Mesenchymal stem cell (in vitro differentiated cells and primary cell): ENCODE measurements around the gene YWHAG.
"Not testable (repeated sequence)": the region's sequence is repeated elsewhere in the genome, so short reads cannot be mapped to it uniquely, and the experiment has no call there.

ENCODE experiments used
- DNase-seq: peaks from one replicate; pipeline ENCODE4 v3.0.0-alpha.2; 2013
- H2AFZ ChIP-seq: one replicate; pipeline ENCODE4 v1.6.1; 2013; ENCODE audit warnings: low read depth, mild to moderate bottlenecking, control low read depth, inconsistent platforms, low read length, moderate library complexity
- H2AK5ac ChIP-seq: 2 replicates; pipeline ENCODE4 v1.6.1; 2013; ENCODE audit warnings: low read length, moderate library complexity, mild to moderate bottlenecking, inconsistent platforms; ENCODE audit not compliant: severe bottlenecking
- H2BK120ac ChIP-seq: one replicate; pipeline ENCODE4 v1.6.1; 2013; ENCODE audit warnings: low read depth, mild to moderate bottlenecking, inconsistent platforms, low read length, moderate library complexity
- H2BK12ac ChIP-seq, 2 experiments: one replicate each; pipeline ENCODE4 v1.6.1; 2013; ENCODE audit warnings: inconsistent platforms in 2 of 2, low read length in 2 of 2, mild to moderate bottlenecking in 2 of 2, moderate library complexity in 2 of 2, control low read depth in 1 of 2
- H2BK15ac ChIP-seq: one replicate; pipeline ENCODE4 v1.6.1; 2013; ENCODE audit warnings: mild to moderate bottlenecking, low read depth, inconsistent platforms; ENCODE audit not compliant: poor library complexity, severe bottlenecking
- H2BK5ac ChIP-seq: 2 replicates; pipeline ENCODE4 v1.6.1; 2013; ENCODE audit warnings: low read depth, mild to moderate bottlenecking, low read length, control low read depth, inconsistent platforms; ENCODE audit not compliant: poor library complexity, severe bottlenecking
- H3K14ac ChIP-seq, 2 experiments: one replicate each; pipeline ENCODE4 v1.6.1; 2013; ENCODE audit warnings: inconsistent platforms in 2 of 2, low read length in 2 of 2, control low read depth in 1 of 2, mild to moderate bottlenecking in 1 of 2, moderate library complexity in 1 of 2
- H3K18ac ChIP-seq, 2 experiments: one replicate each; pipeline ENCODE4 v1.6.1; 2013; ENCODE audit warnings: inconsistent platforms in 2 of 2, low read length in 2 of 2, control low read depth in 1 of 2, low read depth in 1 of 2, mild to moderate bottlenecking in 1 of 2
- H3K23ac ChIP-seq, 2 experiments: one replicate each; pipeline ENCODE4 v1.6.1; 2013; ENCODE audit warnings: inconsistent platforms in 2 of 2, low read length in 2 of 2, mild to moderate bottlenecking in 2 of 2, moderate library complexity in 2 of 2, control low read depth in 1 of 2
- H3K27ac ChIP-seq: 2 replicates; pipeline ENCODE4 v1.5.1; 2013; ENCODE audit warnings: mild to moderate bottlenecking, moderate library complexity, low read length, control low read depth, inconsistent platforms; ENCODE audit not compliant: poor library complexity, severe bottlenecking
- H3K27me3 ChIP-seq, 2 experiments: 2 replicates each; pipeline versions ENCODE4 v1.6.1 to v1.7.0; 2013; ENCODE audit warnings: low read length in 2 of 2, mild to moderate bottlenecking in 2 of 2, moderate library complexity in 2 of 2, control low read depth in 1 of 2, inconsistent platforms in 1 of 2; ENCODE audit not compliant: control insufficient read depth in 1 of 2, insufficient read depth in 1 of 2
- H3K36me3 ChIP-seq, 2 experiments: 2 replicates each; pipeline versions ENCODE4 v1.6.1 to v1.7.0; 2013; ENCODE audit warnings: low read length in 2 of 2, control low read depth in 1 of 2, inconsistent platforms in 1 of 2, low read depth in 1 of 2, mild to moderate bottlenecking in 1 of 2; ENCODE audit not compliant: insufficient read depth in 2 of 2, control insufficient read depth in 1 of 2
- H3K4ac ChIP-seq, 2 experiments: one replicate each; pipeline ENCODE4 v1.6.1; 2013; ENCODE audit warnings: inconsistent platforms in 2 of 2, low read length in 2 of 2, mild to moderate bottlenecking in 2 of 2, moderate library complexity in 2 of 2, control low read depth in 1 of 2, low read depth in 1 of 2
- H3K4me1 ChIP-seq: 2 replicates; pipeline ENCODE4 v1.6.1; 2013; ENCODE audit warnings: low read depth, low read length, control low read depth; ENCODE audit not compliant: control insufficient read depth, insufficient read depth
- H3K4me2 ChIP-seq: 2 replicates; pipeline ENCODE4 v1.6.1; 2013; ENCODE audit warnings: low read length, mild to moderate bottlenecking, inconsistent platforms; ENCODE audit not compliant: poor library complexity, severe bottlenecking
- H3K4me3 ChIP-seq, 2 experiments: 2 replicates each; pipeline versions ENCODE4 v1.5.1 to v1.7.0; 2013; ENCODE audit warnings: low read length in 2 of 2, mild to moderate bottlenecking in 2 of 2, control low read depth in 1 of 2, low read depth in 1 of 2; ENCODE audit not compliant: insufficient read depth in 1 of 2
- H3K79me1 ChIP-seq: replicated peaks from 2 replicates; pipeline ENCODE4 v1.6.1; 2013; ENCODE audit warnings: mild to moderate bottlenecking, control low read depth, low read length, inconsistent platforms; ENCODE audit not compliant: poor library complexity, severe bottlenecking
- H3K9ac ChIP-seq: 2 replicates; pipeline ENCODE4 v1.7.0; 2013; ENCODE audit warnings: mild to moderate bottlenecking, low read length, moderate library complexity
- H3K9me3 ChIP-seq: 2 replicates; pipeline ENCODE4 v1.7.0; 2013; ENCODE audit warnings: mild to moderate bottlenecking, low read length; ENCODE audit not compliant: control insufficient read depth
- H4K8ac ChIP-seq: one replicate; pipeline ENCODE4 v1.6.1; 2013; ENCODE audit warnings: inconsistent platforms, mild to moderate bottlenecking, low read length, moderate library complexity
- H4K91ac ChIP-seq: one replicate; pipeline ENCODE4 v1.6.1; 2013; ENCODE audit warnings: mild to moderate bottlenecking, low read length, inconsistent platforms
- WGBS: methylation state at CpG from one replicate; pipeline ENCODE4 v1.1.7; 2013; ENCODE audit warnings: mixed read lengths; 5-methylcytosine and 5-hydroxymethylcytosine counted together

The YWHAG gene

GRCh38 chr7:76314042-76314721, 44.6 kb downstream of the YWHAG start:
- Histone ChIP-seq H3K4me1 (peaks cover 16% of the 10 kb centered on the region), H3K9me3 (no peaks in the 10 kb centered on the region), H3K27me3 (no peaks in the 10 kb centered on the region), H3K4me2 (no peak overlapping the region), H3K9ac (peak overlapping the region; percentile 54), H3K36me3 (no peaks in the 10 kb centered on the region), H4K8ac (peak overlapping the region; percentile 90), H3K4me3 (no peak overlapping the region), H3K4ac (peak overlapping the region; percentile 40 to 47), H3K18ac (peak overlapping the region; percentile 46 to 72), H2BK12ac (peak overlapping the region in 1 of 2 experiments; percentile 85), H4K91ac (peak overlapping the region; percentile 84), H2AFZ (no peak overlapping the region), H3K27ac (no peak overlapping the region), H2BK15ac (peak overlapping the region; percentile 6), H3K79me1 (no peaks in the 10 kb centered on the region), H2BK5ac (no peak overlapping the region), H2BK120ac (peak overlapping the region; percentile 90), H3K23ac (no peak overlapping the region), H3K14ac (no peak overlapping the region), H2AK5ac (peak overlapping the region; percentile 12)
- peak; percentile 90 for DNase-seq
- 7% methylated on average over 13 of the region's 15 CpGs for WGBS

- H3K9ac ChIP-seq, H3K27ac ChIP-seq, H2BK5ac ChIP-seq, H3K27me3 ChIP-seq, H3K36me3 ChIP-seq, DNase-seq, H3K4ac ChIP-seq, H2AK5ac ChIP-seq, H3K23ac ChIP-seq, H3K9me3 ChIP-seq, H4K91ac ChIP-seq, H2BK120ac ChIP-seq, H3K14ac ChIP-seq, H2BK15ac ChIP-seq, H3K4me2 ChIP-seq, H3K18ac ChIP-seq, H3K79me1 ChIP-seq, H4K8ac ChIP-seq, H3K4me3 ChIP-seq, H2AFZ ChIP-seq: not testable (repeated sequence)
- peak overlapping the region in 1 of 2 experiments; percentile 31 for H2BK12ac ChIP-seq
- 96% methylated on average over 6 of the region's 6 CpGs for WGBS
- peaks cover 15% of the 10 kb centered on the region for H3K4me1 ChIP-seq
These were observed 47.0 kb downstream of the YWHAG start for GRCh38 chr7:76311838-76312237.

GRCh38 chr7:76310102-76310957, 48.5 kb downstream of the YWHAG start:
- no peaks in the 10 kb centered on the region for H3K27me3 ChIP-seq
- no peaks in the 10 kb centered on the region for H3K36me3 ChIP-seq
- H4K8ac ChIP-seq, result peak overlapping the region; percentile 57
- H3K9ac ChIP-seq, result no peak overlapping the region
- H3K4ac ChIP-seq, result peak overlapping the region in 1 of 2 experiments; percentile 39
- H3K27ac ChIP-seq, result no peak overlapping the region
- no peak overlapping the region for H2AK5ac ChIP-seq
- peak overlapping the region; percentile 78 for H4K91ac ChIP-seq
- no peaks in the 10 kb centered on the region for H3K79me1 ChIP-seq
- H2BK12ac ChIP-seq, result peak overlapping the region; percentile 32 to 83
- peak overlapping the region in 1 of 2 experiments; percentile 12 for H3K4me3 ChIP-seq
- H2BK5ac ChIP-seq, result no peak overlapping the region
- H2BK15ac ChIP-seq, result no peak overlapping the region
- H3K9me3 ChIP-seq, result no peaks in the 10 kb centered on the region
- H2AFZ ChIP-seq, result no peak overlapping the region
- no peak overlapping the region for H3K4me2 ChIP-seq
- peaks cover 22% of the 10 kb centered on the region for H3K4me1 ChIP-seq
- DNase-seq, result no peak
- H3K23ac ChIP-seq, result no peak overlapping the region
- no peak overlapping the region for H3K14ac ChIP-seq
- H3K18ac ChIP-seq, result peak overlapping the region in 1 of 2 experiments; percentile 22
- 89% methylated on average over 19 of the region's 21 CpGs for WGBS
- no peak overlapping the region for H2BK120ac ChIP-seq
